ENCODE data around the gene SATB2.

SATB2 gene

DNA sequence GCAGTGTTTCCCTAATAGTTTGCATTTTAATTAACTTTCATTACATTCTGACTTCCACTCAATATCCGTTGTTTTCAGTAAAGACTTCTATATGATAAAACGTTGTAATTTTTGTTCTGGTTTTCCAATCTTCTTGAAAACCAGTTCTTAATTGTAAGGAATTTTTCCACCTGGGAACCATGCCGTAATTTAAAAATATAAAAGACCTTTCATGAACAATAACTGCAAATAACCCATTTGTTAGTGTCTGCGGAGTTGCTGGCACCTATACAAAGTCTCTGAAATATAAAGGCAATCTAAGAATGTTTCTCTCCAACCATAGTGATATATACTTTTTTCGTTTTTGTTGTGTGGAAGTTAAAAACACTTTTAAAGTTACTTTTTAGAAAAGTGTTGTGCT, 7.7 kb upstream of the SATB2 start:
- no peak for DNase-seq

DNA sequence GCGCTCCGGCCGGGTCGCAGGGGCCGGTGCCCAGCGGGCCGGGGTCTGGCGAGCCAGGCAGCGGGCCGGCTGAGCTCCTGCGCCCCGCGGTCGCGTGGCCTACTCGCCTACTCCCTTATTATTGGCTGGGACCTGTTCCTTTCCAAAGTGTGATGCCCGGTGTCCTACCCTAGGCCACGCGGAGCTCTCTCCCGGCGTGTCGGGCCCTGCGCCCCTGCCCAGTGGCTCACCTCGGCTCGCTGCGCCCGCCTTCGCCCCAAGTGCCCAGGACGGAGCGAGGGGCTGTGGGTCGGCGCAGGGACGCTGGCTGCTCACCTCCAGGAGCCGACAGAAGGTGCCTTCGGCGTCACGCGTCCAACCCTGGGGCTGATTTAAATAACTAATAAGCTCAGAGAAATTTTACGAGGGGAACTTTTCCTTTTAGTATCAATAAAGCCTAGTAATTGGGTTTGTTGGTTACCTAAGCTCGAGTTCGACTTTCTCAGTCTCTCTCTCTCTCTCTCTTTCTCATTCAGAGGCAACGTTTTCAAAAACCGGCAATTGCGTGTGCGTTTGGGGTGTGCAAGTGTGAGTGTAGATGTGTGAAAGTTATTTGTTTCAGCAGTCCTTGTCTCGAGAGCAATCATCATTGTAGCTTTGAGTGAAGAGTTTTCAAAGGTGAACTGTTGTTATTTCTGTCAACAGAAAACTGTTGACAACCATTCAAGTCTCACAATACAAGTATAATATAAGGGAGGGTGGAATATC, 7.0 kb upstream of the SATB2 start:
- DNase-seq: no peak

DNA sequence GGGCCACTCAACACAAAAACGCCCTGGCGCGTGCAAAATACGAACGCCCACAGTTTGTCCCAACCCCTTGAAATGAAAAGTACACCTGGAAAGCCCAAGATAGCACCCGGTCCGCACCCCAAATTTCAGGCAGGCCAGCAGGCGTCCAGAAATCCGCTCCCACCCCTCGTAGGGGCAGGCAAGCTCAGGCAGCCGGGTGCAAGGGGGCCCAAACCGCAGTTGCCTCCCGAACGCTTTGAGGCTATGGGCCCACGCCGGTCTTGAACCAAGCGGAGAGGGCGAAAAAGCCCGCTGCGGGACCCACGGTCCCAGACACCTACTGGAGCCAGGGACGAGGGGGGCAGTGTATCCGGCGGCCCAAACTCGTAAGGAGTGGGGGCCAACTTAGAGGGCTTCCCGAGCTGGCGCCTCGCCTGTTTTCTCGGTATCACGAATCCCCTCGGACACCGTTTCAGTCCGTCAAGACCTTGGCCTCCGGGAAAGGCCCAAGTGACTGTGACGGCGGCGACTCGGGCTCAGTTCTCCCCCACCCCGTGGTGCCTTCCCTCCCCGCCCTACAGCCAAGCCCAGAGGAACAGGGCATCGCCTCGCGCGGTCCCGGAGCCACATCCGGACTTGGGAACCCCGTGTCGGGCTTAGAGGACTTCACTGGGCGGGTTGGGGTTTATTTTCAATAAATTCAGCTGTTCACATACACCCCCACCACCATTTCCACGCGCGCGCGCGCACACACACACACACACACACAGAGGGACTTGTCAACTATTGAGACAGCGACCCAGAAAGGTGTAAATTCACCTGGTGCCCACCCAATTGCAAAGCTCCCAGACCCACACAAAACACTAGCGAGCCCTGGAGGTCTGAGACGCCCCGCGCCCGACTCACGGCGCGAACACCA, 6.2 kb upstream of the SATB2 start:
- no peak for DNase-seq

DNA sequence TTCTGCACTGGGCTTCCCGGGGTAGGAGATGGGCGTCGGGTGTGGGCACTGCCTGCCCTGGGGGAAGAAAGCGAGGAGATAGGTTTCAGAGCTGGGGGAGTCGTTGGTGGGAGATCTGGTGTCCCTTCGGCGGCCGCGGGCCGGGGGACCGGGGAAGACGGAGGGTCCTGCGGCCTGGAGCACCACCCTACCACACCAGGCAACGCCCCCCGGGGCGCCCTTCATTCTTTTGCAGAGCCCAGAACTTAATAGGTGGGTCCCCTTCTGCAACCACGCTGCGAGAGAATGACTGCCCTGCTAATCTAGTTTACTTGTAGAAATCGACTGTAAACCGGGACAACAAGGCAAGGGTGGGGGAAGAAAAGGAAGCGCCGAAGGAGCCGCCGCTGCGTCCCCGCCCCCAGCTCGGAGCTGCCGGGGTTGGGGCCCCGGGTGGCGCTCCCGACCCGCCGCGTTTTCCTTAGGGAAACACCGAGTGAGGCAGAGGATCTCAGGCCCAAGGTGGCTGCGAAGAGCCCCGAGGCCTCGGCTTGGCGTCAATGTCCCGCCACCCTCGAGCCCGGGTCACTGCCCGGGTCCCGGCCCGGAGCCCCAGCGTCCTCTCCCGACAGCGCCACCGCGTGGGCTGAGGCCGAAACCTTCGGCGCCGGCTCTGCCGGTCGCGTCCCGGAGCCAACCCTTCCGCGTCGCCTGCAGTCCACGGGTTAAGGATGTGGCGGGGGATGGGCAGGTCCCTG, 5.4 kb upstream of the SATB2 start:
- DNase-seq: peak; percentile 43

DNA sequence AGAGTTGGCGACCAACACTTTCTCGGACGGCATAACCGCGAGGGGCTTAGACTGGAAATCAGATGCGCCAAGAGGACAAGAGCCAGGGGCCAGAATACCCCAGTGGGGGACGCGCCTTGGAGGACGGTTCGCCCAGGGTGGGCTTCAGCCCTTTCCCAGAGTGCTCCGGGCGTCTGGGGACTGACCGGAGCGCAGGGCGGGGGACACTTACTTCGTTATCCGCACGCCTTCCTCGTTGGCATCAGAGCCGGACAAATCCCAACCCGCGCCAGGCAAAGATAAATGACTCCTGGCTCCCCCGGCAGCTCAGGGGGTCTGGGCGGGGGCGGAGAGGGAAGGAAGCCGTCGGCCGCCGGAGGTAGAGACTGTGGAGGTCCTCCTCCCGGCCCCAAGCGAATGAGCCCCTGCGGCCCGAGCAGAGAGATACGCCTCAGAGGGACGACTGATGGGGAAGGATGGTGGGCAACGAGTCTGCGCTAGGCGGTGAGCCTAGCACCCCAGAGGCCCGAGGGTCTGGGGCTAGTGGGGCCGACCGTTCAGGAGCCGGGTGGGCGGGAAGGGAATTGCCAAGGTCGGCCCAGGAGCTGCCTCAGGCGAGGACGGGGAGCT, 4.7 kb upstream of the SATB2 start:
- no peak for DNase-seq

DNA sequence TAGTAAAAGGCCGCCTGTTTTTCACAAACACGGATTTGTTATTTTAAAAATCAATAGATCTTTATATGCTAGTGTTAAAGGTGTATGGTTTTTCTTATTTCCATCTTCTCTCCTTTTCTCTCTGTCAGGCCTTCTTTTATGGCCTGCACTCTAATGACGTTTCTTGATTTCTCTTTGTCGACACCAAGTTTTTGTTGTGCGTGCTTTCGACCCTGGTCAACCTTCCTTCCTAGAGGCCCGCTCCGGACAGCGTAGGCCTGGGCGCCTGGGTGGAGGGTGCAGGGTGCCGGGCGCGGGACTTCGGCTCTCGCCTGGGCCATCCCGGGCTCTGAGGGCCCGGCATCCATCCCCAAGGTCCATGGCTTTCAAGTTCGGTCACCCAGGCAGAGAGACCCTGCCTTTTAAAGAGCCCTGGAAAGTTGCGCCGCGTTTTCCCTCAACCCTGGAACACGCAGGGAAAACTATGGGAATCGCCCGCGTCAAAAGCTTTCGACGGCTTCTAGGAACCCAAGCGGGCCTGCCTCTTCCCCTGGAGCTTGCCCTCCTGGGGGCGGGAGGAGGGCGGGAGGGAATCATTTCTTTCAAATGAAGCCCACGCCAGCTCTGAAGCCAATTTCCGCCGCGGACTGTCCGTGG, 4.1 kb upstream of the SATB2 start:
- no peak for DNase-seq

DNA sequence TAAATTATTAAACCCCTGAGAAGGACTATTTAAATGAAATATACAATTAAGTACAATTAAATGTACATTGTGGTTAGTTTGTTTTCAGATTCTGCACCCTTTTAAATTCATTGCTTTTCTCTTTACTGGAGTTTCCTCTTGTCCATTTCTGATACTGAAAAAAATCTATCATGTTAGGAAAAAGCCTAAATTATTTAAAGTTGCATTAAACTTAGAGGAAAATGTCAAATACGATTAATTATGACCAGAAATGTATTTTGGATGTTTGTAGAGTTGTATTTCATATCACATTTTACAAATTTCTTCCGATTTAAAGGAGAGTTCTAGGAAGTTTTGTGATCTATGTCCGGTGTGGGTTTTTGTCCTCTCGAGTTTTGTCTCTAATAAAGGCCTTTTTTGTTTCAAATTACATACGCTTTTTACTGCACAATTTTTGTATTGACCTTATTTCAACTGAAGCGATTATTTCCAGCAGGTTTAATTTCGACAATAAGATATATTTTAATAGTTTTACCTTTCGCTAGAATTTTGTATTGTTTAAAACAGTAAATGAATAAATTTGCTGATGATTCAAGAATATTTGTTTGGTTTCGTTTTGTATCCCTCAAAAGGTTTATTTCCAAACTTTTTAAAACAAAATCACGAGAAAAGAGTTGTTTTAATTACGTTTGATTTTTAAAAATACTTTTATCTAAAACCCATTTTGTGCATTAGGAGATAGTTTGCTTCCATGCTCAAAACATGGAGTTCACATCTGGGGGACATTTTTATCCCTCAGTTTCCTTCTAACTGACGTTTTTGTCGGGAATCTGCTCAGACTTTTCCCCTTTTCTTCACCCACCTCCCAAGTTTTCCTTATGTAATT, 3.3 kb upstream of the SATB2 start:
- DNase-seq: no peak

DNA sequence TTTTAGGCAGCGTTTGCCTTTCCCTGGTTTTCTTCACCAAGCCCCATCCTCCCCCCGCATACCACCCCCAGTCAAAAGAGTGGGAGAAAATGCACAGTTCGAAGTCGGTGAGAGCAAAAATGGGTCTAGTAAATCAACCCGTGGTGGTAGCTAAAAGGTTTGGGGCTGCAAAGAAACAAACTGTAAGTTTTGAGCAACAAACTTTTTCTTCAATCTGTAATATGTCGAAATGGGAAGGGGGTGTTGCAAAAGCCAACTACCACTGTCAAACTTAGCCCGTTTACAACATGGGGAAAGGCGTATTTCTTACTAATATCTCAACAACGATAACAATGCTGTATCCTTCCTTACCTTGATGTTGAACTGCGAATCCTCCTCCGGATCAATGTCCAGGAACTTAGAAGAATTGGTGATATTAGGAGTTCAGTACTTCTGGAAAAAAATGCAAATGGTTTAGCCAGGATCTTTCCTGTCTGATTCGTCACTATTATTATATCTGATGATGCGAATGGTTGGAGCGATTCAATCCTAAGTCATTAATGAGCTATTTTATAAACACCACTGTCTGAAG, 2.4 kb upstream of the SATB2 start:
- no peak for DNase-seq

DNA sequence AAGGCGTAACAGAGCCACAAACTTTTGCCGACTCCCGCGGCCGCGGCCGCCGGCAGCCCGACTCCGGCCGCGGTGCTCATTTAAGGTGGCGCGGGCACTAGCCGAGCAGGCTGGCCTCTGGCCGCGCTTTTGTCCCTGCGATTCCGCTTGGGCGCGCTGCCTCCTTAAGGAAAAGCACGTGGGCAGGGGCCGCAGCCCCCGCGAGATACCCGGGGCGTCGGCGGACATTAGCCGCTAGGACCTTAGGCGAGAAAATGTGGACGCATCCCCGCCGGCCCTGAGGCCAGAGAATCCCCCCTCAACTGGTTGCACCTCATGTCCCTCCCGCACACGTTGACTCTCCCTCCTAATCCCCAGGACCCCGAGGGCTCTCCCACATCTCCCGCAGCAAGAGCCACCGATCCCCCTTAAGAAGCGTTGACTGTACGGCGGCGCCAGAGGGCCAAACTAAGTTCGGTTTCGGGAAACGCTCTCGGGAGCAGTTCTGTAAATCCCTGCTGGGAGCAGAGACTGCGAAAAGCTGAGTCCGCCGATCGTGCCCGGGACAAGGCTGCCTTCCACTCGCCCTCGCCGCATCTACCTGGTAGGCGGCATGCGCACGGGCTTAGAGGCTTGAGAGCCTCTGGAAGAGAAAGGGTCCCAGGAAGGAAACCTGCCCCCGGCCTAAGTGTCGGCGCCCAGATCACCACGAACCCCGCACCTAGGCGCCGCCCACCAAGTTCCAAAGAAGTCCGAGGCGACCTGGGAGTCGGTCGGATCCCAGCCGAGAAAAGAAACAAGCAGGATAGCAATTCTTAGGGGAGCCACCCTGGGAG, 1.8 kb upstream of the SATB2 start:
- peak; percentile 67 for DNase-seq

DNA sequence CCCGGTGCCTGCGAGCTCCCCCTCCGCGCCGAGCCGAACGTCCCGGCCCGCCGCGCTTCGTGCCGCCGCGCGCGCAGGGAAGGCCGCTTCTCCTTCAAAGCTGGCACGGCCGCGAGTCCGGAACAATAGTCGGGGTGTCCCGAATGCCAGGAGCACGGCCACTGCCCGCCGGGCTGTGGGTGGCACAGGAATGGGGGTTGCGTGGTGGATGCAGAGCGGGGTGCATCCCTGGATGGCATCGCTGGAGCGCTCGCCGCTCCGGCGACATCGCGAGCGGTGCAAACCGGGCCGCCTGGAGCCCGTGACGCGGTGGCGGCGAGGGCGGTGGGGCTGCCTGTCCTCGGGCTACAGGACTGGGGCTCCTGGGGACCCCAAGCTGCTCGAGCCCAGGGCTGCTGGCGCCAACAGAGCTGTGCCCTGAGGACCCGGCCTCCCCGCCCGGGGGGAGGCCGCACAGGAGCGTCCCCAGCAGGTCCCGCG, 1.1 kb upstream of the SATB2 start:
- DNase-seq: peak; percentile 40

DNA sequence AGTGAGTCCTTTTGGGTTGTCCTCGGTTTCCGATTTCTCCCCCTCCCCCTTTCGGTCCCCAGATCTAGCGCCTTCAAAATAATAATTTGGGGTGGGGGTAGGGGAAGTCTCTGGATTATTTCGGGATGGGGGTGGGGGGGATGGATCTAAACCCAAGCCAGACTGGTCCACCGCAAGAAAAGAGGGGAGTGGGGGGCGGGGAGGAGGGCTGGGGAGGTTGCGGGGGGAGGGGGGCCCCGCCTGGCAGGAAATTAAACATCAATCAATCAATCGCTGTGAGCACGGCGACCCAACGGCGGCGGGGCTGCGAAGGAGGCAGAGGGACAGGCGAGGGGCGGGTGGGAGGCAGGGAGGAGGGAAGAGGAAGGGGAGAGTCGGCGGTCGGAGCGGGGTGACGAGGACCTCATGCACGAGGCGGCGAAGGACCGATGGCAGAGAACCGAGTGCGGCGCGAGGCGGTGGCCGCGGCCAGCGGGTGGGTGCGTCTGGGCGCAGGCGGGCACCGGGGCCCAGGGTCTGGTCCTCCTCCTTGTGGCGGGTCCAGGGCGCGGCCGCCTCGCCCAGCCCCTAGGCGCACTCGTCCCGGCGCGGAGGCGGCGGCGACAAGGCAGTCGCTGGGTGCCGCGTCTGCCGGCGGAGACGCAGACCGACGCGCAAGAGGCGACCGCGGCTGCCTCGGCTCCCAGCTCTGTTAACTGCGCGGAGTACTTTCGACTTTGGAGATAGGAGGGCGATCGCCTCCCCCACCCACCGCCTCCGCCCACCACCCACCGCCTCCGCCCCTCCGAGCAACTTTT, 468 bp upstream of the SATB2 start:
- DNase-seq: peak; percentile 47

DNA sequence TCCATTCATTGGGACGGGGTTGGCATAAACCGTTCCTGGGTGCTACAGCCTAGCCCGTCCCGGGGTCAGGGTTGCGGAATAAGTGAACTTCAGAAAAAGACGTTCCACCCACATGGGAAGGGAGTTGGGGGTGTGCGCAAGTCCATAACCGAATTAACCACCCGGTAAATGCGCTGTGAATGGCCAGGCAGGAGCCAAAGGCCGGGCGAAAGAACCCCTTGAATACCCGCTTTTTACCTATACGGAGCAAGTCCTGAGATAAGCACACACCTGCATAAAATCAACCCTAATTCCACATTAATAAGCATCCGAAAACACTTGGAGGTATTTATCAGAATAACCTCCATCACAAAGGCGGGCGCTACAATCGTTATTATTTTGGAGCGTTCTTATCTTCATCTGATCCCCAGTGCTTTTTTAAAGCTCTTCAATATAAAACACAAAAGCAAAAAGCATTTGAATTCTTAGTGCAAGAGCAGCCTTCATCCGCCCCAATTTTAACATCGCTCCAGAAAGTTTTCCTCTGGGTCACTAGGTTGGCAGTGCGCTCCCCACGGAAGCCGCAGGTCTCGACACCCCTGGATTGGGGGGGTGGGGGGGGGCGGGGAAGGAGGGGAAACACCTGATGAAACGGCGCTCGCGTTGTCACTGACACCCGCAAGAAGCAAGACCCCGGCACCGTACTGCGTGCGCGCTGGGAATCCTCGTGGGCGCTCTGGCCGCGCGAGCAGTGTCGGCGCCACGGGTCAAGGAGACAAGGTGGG, 1.2 kb downstream of the SATB2 start:
- DNase-seq: no peak

DNA sequence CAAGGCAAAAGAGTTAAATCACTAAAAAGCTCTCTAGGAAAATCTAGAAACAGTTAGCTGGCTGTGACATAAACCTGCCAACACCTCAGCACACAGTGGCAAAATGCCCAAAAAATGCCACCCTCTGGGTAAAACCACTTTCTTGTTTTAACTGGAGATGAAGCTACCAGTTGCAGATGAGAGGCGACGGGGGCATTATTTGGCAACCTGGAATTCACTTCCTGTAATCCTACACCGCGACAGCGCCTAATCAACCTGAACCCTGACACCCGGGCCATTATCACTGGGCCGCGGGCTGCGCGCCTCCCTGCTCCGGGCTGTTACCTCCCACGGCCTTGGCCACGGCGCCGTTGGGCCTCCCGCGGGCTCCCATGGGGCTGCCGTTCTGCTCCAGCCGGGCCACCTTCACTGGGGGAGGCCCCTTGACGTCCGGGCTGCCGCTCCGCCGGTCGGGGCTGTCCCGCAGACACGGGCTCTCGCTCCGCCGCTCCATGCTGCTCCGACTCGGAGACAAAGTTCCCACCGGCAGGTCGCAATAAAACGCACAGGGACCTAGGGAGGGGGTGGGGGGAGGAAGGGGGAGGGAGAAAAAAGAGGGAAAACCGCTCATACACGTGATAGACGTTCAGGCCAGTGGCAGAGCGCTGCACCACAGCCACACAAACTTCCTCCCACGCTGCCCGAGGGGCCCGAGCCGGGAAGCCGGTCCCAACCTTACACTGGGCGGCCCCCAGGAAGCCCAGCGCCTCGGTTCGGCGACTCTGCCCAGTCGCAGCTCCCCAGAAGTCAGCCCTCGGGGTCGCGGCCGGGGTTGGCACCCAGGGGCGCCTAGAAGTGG, 2.0 kb downstream of the SATB2 start:
- DNase-seq: peak; percentile 83

DNA sequence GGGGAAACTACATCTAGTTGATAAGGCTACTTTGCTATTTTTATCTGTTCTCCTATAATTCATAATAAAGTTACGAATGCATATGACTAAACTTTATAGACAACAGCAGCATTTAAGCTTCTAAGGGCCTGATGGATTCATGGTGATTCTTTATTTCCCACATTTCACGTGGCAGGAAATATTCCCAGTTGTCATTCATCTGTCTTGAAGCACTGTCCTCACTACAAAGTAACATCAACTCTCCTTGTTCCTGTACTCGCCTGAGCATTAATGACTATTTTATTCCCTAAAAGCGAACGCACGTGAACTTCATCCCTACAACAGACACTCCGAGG, 2.6 kb downstream of the SATB2 start:
- DNase-seq: no peak

DNA sequence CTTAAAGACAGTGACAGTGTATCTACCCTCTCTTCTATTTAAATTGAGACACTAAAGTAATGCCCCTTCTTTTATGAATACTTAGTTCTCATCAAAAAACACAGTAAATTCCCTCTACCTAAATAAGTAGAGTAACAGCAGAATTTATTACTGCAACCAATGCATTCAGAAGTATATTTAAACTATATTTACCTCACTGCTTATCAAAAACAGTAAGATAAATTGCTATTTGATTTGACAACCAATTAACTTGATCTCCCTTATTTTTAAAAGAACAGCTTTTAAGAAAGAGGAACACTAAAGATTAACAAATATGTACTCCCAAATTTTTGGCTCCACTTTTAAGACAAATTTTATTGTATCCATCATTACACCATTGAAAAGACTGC, 4.8 kb downstream of the SATB2 start:
- no peak for DNase-seq

DNA sequence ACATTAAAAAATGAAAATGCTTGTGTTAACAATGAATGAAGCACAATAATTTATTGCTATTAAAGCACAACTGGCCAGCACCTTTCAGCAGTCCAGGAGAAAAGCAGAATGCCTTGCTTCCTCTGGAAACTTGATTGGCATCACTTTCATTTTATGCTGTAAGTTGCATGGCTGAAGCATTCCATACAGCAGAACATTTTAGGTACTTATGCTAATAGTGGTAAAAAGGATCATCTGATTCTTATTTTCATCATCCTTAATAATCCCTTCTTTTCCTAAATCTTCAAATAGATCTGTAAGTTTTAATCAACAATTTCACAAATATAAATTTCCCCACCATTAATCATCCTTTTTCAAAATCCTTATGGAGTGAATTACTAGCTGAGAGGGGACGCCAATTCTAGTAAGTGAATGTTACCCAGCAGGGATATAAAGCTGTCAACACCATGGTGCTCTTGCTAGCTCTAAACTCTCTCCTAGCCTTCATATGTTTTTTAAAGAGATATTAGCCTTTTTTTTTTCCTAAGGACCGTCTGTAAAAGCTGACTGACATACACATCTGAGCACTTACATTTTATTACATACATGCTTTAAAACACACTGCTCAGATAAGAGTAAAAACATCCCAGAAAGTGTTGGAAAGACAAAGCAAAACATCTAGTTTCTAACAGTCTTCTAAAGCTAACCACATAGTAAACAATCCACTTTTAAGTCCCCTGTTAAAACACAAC, 5.3 kb downstream of the SATB2 start:
- no peak for DNase-seq

DNA sequence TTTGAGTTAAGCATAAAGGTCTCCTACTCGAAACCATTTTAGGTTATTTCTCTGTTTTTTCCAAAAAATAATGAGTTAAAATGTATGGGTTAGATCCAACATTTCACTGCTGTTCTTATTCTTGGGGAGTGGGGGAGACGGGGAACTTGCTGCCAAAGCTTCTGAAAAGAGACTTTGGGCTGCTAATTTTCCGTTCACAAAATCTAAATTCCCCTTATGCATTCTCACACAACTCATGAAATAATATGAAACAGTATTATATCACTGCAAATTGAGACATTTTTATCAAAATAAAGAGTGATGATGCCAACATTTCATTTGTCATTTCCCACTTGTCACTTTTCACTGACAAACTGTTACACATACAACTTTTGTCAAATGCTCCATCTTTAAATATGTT, 7.8 kb downstream of the SATB2 start:
- DNase-seq: no peak
